Adrenal gland (tissue), 12 donors: Measurements from ENCODE around the gene ANKRD27. TPM values are rescaled to one million over a fixed set of nuclear protein-coding genes. Genes with fewer than 3 reads are reported as not detected.

ENCODE experiments used
- DNase-seq, 7 donors: peaks; one replicate each; pipeline ENCODE4 v3.0.0-alpha.2; 2019 to 2020
- H3K27ac ChIP-seq, 5 donors: fragments of 200-600 bp; sonication (generic) in 4 of 5; 1 replicate in 3 of 5; 2 replicates in 2 of 5; pipeline versions ENCODE4 v1.5.1 to v1.8.0; 2016 to 2020; ENCODE audit warnings: mild to moderate bottlenecking in 1 of 5
- H3K27me3 ChIP-seq: fragments of 200-600 bp; 2 replicates; pipeline ENCODE4 v1.8.0; 2021
- H3K36me3 ChIP-seq, 2 donors: fragments of 200-600 bp; replicated peaks in 1 of 2; 1 replicate in 1 of 2; 2 replicates in 1 of 2; pipeline versions ENCODE4 v1.5.1 to v1.8.0; 2018 to 2022
- H3K4me1 ChIP-seq, 2 donors: fragments of 200-600 bp; replicated peaks in 1 of 2; 1 replicate in 1 of 2; 2 replicates in 1 of 2; pipeline versions ENCODE4 v1.5.1 to v1.8.0; 2018 to 2021
- H3K4me3 ChIP-seq, 4 donors: fragments of 200-600 bp; sonication (generic) in 3 of 4; one replicate each; pipeline ENCODE4 v1.5.1; 2016 to 2018
- H3K9me3 ChIP-seq, 3 donors: fragments of 200-600 bp; sonication (generic) in 1 of 3; replicated peaks in 1 of 3; 1 replicate in 2 of 3; 2 replicates in 1 of 3; pipeline versions ENCODE4 v1.5.1 to v1.8.0; 2016 to 2021
- CTCF ChIP-seq, 6 experiments: fragments of 450-650 bp in 4 of 6; fragments of 200-600 bp in 2 of 6; sonication (generic) in 1 of 6; IDR thresholded peaks; 1 replicate in 5 of 6; 2 replicates in 1 of 6; pipeline versions ENCODE4 v1.5.1 to v1.8.0; 2016 to 2021; ENCODE audit warnings: antibody characterized with exemption in 6 of 6, mild to moderate bottlenecking in 2 of 6, moderate library complexity in 1 of 6
- POLR2A ChIP-seq, 2 donors: fragments of 450-650 bp; IDR thresholded peaks; one replicate each; pipeline ENCODE4 v1.6.1; 2017; ENCODE audit warnings: antibody characterized with exemption in 2 of 2, mild to moderate bottlenecking in 2 of 2, moderate library complexity in 1 of 2
- WGBS, 4 donors: extraction: QIAGEN DNeasy Blood & Tissue Kit in 2 of 4; methylation state at CpG; one replicate each; pipeline versions ENCODE4 v1.1.5 to v1.1.7; 2013 to 2017; 5-methylcytosine and 5-hydroxymethylcytosine counted together
- intact Hi-C, 2 donors: fragments of 100-400 bp; cut with DNase I; formaldehyde crosslinking; loops; one replicate each; pipeline versions ENCODE4 v1.14.1 to v1.15.0; 2022 to 2023
- polyA plus RNA-seq, 3 donors: library from polyadenylated mRNA; stranded (reverse); fragments of 200-250 nt in 2 of 3; fragments of 350-450 nt in 1 of 3; fragmentation: Illumina TruSeq in 1 of 3; extraction: RNeasy Lipid Tissue Mini Kit (QIAGEN cat#74804) in 1 of 3; gene quantifications; one replicate each; pipeline ENCODE4 v1.2.3, GENCODE V29; 2013 to 2014
- total RNA-seq, 9 donors: library from RNA; depleted of rRNA in 4 of 9; stranded (reverse); fragments of >200 nt in 4 of 9; fragments of 120-200 nt in 1 of 9; fragmentation: NEBNext Ultra II Directional in 1 of 9; extraction: Animal tissue kit (Norgen Biotek cat#: 25700) in 1 of 9; gene quantifications; one replicate each; pipeline versions ENCODE4 v1.1.0 to v1.2.4, GENCODE V29; 2013 to 2023
- donor health status: healthy with polysubstance abuse.
- donor health status: Bipolar disorder and iron deficiency.
- donor health status: DM: yes; HTN: yes; CAD: no.
- donor health status: DM: no; HTN: no; CAD: no.
- donor health status: DM: no; HTN: no; CAD: no.
- donor health status: DM: yes; HTN: yes; CAD: no.

Gene ANKRD27
- total and polyA plus RNA-seq, 12 donors: 7.2 to 25.3 (median 18.2) TPM

DNA sequence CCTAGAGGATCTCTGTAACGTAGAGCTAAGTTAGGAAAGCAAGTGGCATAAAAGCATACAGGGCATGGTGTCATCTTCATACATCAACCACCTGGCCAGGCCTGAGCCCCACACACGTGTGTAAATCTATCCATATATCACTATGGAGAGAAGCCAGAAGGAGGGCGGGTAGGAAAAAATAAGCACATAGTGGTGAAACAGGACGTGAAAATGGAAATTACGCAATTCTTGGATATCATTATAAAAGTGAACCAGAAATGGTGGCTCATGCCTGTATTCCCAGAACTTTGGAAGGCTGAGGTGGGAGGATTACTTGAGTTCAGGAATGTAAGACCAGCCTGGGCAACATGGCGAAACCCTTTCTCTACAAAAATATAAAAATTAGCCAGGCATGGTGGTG lies 50.6 kb downstream of the ANKRD27 start:
- no peaks in the 10 kb centered on the region for H3K4me1 ChIP-seq
- 87 to 92% (median 89%) methylated on average over 6 of the region's 6 CpGs for WGBS, 4 donors
- H3K4me3 ChIP-seq: no peak overlapping the region
- intact Hi-C loops: no loop called here
- no peaks in the 10 kb centered on the region for H3K27me3 ChIP-seq
- no peaks in the 10 kb centered on the region for H3K9me3 ChIP-seq
- DNase-seq: no peak
- H3K36me3 ChIP-seq: peaks cover 0 to 57% of the 10 kb centered on the region in 2 donors
- H3K27ac ChIP-seq: no peak overlapping the region
- TF ChIP-seq CTCF (IDR thresholded peaks at IDR 0.05): no peak
- no peak for TF ChIP-seq POLR2A (IDR thresholded peaks at IDR 0.05)

DNA sequence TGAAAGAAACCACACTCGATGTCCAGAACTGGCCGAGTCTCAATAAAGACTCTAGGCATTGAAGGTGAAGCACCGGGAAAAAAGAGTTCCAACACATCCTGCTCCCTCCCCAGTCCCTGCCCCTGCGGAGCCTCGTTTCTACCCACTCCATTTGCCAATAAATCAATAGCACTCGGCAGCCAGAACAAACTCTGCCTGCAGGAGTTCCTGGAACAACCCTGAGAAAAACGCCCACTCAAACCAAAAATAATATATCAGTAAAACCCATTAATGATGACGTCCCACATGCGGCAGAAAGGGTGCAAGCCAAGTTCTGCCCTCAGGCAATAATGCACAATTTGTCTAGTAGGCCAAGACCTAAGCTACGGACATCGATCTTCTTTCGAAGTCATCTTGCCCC lies 53.0 kb downstream of the ANKRD27 start:
- Histone ChIP-seq H3K9me3 (no peaks in the 10 kb centered on the region), H3K4me1 (no peaks in the 10 kb centered on the region), H3K27ac (no peak overlapping the region), H3K4me3 (no peak overlapping the region), H3K27me3 (no peaks in the 10 kb centered on the region), H3K36me3 (peaks cover 0 to 56% of the 10 kb centered on the region in 2 donors)
- DNase-seq: no peak
- TF ChIP-seq POLR2A (IDR thresholded peaks at IDR 0.05) (no peak), CTCF (IDR thresholded peaks at IDR 0.05) (no peak)
- intact Hi-C loops: no loop called here
- 73 to 89% (median 80%) methylated on average over 12 of the region's 12 CpGs for WGBS, 4 donors

GRCh38 chr19:32619051-32619685 lies 55.8 kb downstream of the ANKRD27 start:
- Histone ChIP-seq H3K4me3 (no peak overlapping the region), H3K36me3 (peaks cover 0 to 76% of the 10 kb centered on the region in 2 donors), H3K4me1 (no peaks in the 10 kb centered on the region), H3K9me3 (no peaks in the 10 kb centered on the region), H3K27me3 (no peaks in the 10 kb centered on the region), H3K27ac (no peak overlapping the region)
- TF ChIP-seq CTCF (IDR thresholded peaks at IDR 0.05): no peak
- TF ChIP-seq POLR2A (IDR thresholded peaks at IDR 0.05): no peak
- 80 to 95% (median 85%) methylated on average over 14 to 23 of the region's 23 CpGs for WGBS, 4 donors
- DNase-seq: no peak
- intact Hi-C loops: no loop called here

DNA sequence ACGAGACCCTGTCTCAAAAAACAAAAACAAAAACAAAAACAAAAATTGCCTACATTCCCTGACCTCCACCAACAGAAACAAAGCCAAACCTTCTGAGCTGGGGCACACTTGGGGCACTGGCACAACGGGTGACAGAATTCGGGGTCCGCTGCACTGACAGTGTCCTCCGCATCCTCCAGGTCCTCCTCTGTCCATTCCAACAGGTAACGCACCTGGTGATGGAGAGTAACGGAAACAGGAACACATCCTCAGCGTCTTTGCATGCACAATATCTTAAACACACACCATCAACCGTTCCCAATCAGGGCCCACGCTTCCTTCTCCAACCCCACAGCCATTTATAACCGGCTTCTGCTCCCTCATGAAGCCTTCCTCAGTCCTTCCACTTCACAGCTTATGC lies 59.4 kb downstream of the ANKRD27 start:
- peaks cover 0 to 54% of the 10 kb centered on the region in 2 donors for H3K36me3 ChIP-seq

More for the DNA sequence above, 59.4 kb downstream of the ANKRD27 start:
- Histone ChIP-seq H3K9me3 (no peaks in the 10 kb centered on the region), H3K27me3 (no peaks in the 10 kb centered on the region), H3K27ac (no peak overlapping the region), H3K4me3 (no peak overlapping the region), H3K4me1 (no peaks in the 10 kb centered on the region)
- 87 to 89% (median 87%) methylated on average over 11 of the region's 11 CpGs for WGBS, 4 donors
- TF ChIP-seq CTCF (IDR thresholded peaks at IDR 0.05) (no peak), POLR2A (IDR thresholded peaks at IDR 0.05) (no peak)
- intact Hi-C loops: no loop called here
- no peak for DNase-seq
